Activated naive CD8-positive, alpha-beta T cell treated with anti-CD3 and anti-CD28 coated beads for 36 hours (primary cell): ENCODE data around the gene C1orf87. TPM values are rescaled to one million over a fixed set of nuclear protein-coding genes. Genes with fewer than 3 reads are reported as not detected.

Experiments
- DNase-seq: peaks from one replicate; pipeline ENCODE4 v3.0.0; 2021
- H3K27ac Mint-ChIP-seq: one replicate; pipeline ENCODE4 v1.8.0; 2022; ENCODE audit warnings: mild to moderate bottlenecking, moderate library complexity, mixed read lengths
- H3K27me3 Mint-ChIP-seq: one replicate; pipeline ENCODE4 v1.8.0; 2022; ENCODE audit warnings: mild to moderate bottlenecking, mixed read lengths
- H3K36me3 Mint-ChIP-seq: one replicate; pipeline ENCODE4 v1.8.0; 2021; ENCODE audit warnings: mild to moderate bottlenecking, mixed read lengths
- H3K4me1 Mint-ChIP-seq: one replicate; pipeline ENCODE4 v1.8.0; 2021; ENCODE audit warnings: mixed read lengths
- H3K4me3 Mint-ChIP-seq: one replicate; pipeline ENCODE4 v1.8.0; 2022; ENCODE audit warnings: mild to moderate bottlenecking, moderate library complexity, mixed read lengths
- H3K9me3 Mint-ChIP-seq: one replicate; pipeline ENCODE4 v1.8.0; 2022; ENCODE audit warnings: mixed read lengths
- total RNA-seq, 2 experiments: library from RNA; stranded (reverse); gene quantifications; one replicate each; pipeline ENCODE4 v1.2.3, GENCODE V29; 2021

Gene C1orf87, protein sequence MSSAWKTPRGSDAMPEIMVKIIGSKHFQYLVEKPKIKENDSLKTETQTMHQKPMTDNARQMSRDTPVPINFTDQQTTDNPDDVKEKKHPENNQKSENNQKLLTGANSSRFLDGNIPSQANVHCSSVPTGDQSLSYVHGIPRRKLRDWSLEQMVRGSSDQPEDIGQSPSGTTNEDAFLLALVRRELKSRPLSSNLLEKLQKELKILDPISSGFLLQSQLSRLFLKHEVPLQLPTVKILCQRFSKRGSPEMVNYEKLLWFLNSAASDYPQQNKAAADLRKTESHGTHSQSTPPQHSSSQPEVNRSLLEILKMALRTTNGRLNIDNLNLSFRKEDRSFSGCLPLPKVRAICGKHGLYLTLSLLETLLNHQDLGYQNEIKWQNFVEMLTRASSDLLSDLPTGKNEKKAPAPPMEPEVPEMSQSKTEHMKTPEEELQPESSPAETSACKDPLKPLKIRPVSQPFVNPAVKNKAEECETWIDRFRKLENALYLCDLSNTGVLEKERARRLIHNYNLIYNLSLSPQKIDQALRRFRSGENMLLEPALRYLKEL
- not detected for total RNA-seq

DNA sequence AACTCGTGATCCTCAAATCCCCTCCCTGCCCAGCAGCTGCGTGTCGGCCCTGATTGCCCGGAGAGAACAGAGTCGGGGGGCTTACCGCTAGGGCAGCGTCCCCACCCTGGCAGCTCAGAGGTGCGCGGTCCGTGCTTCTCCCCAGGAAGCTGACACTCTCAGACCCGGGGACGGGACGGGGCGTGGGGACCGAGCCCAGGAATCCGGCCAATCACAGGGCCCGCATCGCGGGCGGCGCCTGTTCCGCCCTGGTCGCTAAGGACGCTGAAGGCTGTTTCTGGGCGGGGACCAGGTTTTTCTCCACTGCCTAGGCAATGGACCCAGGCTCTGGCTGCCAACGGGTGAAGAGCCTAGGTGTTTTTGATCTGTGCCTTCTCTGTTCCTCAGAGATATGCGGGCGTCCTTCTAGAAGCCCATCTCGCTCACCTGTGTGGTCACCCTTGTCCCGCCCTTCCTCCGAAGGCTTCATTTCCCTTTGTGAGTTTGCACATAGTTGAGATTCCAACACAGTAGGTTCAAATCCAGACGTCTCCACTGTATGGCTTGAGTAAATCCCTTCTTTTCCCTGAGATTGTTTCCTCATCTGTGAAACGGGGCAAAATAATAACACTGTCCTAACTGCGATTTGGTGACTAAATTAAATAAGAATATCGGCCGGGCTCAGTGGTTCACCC is at the start of gene C1orf87:
TSS of gene C1orf87 (minus strand) at position 166 of the 674 bp plus-strand sequence. CDS start 1,127 bp downstream, outside the sequence.
- Mint-ChIP-seq H3K36me3 (no peaks in the 10 kb centered on the region), H3K27me3 (peaks cover 43% of the 10 kb centered on the region), H3K4me1 (no peaks in the 10 kb centered on the region), H3K27ac (no peak within 1 kb of the TSS), H3K4me3 (no peak within 1 kb of the TSS), H3K9me3 (no peaks in the 10 kb centered on the region)
- no peak for DNase-seq

DNA sequence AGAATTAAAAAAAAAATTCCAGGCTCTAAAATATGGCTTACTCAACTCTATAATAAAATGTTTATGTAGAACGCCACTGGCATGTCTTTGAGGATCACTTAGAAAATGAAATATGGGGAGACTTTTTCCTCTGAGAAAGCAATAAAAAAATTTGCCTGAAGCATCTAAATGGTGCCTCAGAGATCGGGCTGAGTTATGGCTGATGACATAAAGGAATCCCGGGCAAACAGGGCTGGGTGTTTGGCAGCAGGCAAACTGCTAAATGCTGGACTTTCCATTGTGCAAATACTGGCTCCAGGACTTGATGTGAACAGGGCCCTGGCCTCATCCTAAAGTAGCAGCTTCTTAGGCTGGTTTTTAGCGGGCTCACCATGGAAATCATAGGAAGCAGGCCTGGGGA is 44.5 kb upstream of the C1orf87 start:
- no peak overlapping the region for H3K27ac Mint-ChIP-seq
- no peaks in the 10 kb centered on the region for H3K9me3 Mint-ChIP-seq
- no peaks in the 10 kb centered on the region for H3K4me1 Mint-ChIP-seq
- no peaks in the 10 kb centered on the region for H3K36me3 Mint-ChIP-seq
- DNase-seq, result no peak
- peaks cover under 1% of the 10 kb centered on the region for H3K27me3 Mint-ChIP-seq
- H3K4me3 Mint-ChIP-seq, result no peak overlapping the region

DNA sequence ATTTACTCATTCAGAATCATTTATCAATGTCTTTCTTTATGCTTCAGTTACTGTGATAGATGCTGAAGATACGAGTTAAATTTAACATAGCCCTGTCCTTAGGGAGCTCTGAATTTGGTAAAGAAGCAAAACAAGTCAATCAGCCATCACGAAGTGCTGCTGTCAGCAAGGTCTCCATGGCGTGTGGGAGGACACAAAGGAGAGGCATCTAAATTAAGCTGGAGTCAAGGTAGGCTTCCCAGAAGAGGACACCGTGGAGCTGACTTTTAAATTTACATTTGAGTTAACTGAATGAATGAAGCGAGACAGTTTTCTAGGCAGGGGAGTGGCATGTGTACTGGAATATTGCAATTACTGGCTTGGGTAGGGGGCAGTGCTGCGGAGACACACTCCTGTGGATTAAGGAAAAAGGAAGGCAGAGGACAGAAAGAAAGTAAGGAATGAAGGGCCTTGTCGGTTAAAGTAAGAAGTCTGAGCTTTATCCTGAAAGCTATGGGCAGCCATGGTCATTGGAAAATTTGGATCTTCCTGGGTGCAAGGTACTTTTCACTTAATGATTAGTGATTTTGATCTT is 41.3 kb upstream of the C1orf87 start:
- Mint-ChIP-seq H3K36me3 (no peaks in the 10 kb centered on the region), H3K27ac (no peak overlapping the region), H3K4me1 (no peaks in the 10 kb centered on the region), H3K27me3 (peaks cover 10% of the 10 kb centered on the region), H3K4me3 (no peak overlapping the region), H3K9me3 (peaks cover 3% of the 10 kb centered on the region)
- no peak for DNase-seq

DNA sequence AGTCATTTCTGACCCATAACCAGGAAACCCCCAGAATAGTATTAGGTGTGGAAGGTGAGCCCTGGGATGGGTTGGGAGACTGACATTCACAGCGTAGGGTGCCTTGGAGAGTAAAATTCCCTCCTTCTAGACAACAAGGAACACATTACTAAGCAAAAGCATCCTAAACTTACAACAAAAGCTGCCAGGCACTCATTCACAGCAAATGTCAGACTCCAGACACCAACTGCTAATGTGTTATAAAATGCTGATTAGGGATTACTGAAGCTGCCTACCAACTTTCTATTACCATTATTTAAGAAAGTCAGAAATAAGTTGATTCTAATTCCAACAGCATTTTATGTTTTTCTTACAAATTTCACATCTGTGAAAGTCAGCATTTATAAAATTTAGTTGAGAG is 40.0 kb upstream of the C1orf87 start:
- H3K4me3 Mint-ChIP-seq, result no peak overlapping the region
- H3K27me3 Mint-ChIP-seq, result peaks cover 10% of the 10 kb centered on the region
- DNase-seq, result no peak
- H3K27ac Mint-ChIP-seq, result no peak overlapping the region
- no peaks in the 10 kb centered on the region for H3K4me1 Mint-ChIP-seq
- peaks cover 3% of the 10 kb centered on the region for H3K9me3 Mint-ChIP-seq
- H3K36me3 Mint-ChIP-seq, result no peaks in the 10 kb centered on the region

GRCh38 chr1:60113028-60113427 is 39.5 kb upstream of the C1orf87 start:
- no peak overlapping the region for H3K27ac Mint-ChIP-seq
- H3K4me1 Mint-ChIP-seq, result no peaks in the 10 kb centered on the region
- no peaks in the 10 kb centered on the region for H3K36me3 Mint-ChIP-seq
- H3K4me3 Mint-ChIP-seq, result no peak overlapping the region
- peaks cover 10% of the 10 kb centered on the region for H3K27me3 Mint-ChIP-seq
- peaks cover 3% of the 10 kb centered on the region for H3K9me3 Mint-ChIP-seq
- DNase-seq, result no peak

- Mint-ChIP-seq H3K4me3 (no peak overlapping the region), H3K27me3 (peaks cover 10% of the 10 kb centered on the region), H3K4me1 (no peaks in the 10 kb centered on the region), H3K9me3 (peaks cover 3% of the 10 kb centered on the region), H3K36me3 (no peaks in the 10 kb centered on the region), H3K27ac (no peak overlapping the region)
- no peak for DNase-seq
Measured at GRCh38 chr1:60111716-60112115, 38.1 kb upstream of the C1orf87 start.

DNA sequence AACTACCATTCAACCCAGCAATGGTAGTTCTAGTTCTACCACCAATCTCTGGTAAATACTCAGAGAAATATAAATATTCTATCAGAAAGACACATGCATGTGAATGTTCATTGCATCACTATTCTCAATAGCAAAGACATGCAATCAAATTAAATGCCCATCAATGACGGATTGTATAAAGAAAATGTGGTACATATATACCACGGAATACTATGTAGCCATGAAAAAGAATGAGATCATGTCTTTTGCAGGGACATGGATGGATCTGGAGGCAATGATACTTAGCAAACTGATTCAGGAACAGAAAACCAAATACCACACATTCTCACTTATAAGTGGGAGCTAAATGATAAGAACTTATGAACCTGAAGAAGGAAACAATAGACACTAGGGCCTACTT is 37.5 kb upstream of the C1orf87 start:
- Mint-ChIP-seq H3K9me3 (peaks cover 3% of the 10 kb centered on the region), H3K27ac (no peak overlapping the region)

DNA sequence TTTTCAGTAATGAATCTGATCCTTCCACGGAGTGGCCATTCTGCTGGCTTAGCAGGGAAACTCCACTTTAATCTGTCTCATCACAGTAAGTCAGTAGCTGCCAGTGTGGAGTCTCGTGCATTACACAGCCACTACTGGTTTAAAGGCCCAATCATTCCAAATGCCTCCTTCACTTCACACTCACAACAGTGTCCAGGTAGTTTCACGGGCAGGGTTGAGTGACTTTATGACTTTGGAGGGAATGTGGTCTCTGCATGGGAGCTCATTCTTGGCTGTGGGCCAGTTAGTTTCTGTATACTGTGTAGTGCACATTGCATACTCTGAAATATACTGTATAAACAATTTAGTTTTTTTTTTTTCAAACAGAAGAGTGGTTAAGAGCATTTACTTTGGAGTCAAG is 34.6 kb upstream of the C1orf87 start:
- H3K27me3 Mint-ChIP-seq, result peaks cover 10% of the 10 kb centered on the region
- H3K36me3 Mint-ChIP-seq, result no peaks in the 10 kb centered on the region
- peaks cover 3% of the 10 kb centered on the region for H3K9me3 Mint-ChIP-seq
- no peak overlapping the region for H3K27ac Mint-ChIP-seq
- DNase-seq, result no peak
- H3K4me1 Mint-ChIP-seq, result no peaks in the 10 kb centered on the region
- no peak overlapping the region for H3K4me3 Mint-ChIP-seq

More for the DNA sequence above, 37.5 kb upstream of the C1orf87 start:
- DNase-seq, result no peak
- no peaks in the 10 kb centered on the region for H3K4me1 Mint-ChIP-seq
- no peak overlapping the region for H3K4me3 Mint-ChIP-seq
- peaks cover 10% of the 10 kb centered on the region for H3K27me3 Mint-ChIP-seq
- no peaks in the 10 kb centered on the region for H3K36me3 Mint-ChIP-seq

GRCh38 chr1:60103186-60103585 is 29.6 kb upstream of the C1orf87 start:
- Mint-ChIP-seq H3K4me3 (no peak overlapping the region), H3K27ac (no peak overlapping the region), H3K4me1 (no peaks in the 10 kb centered on the region), H3K9me3 (no peaks in the 10 kb centered on the region), H3K36me3 (no peaks in the 10 kb centered on the region), H3K27me3 (peaks cover 17% of the 10 kb centered on the region)
- no peak for DNase-seq

DNA sequence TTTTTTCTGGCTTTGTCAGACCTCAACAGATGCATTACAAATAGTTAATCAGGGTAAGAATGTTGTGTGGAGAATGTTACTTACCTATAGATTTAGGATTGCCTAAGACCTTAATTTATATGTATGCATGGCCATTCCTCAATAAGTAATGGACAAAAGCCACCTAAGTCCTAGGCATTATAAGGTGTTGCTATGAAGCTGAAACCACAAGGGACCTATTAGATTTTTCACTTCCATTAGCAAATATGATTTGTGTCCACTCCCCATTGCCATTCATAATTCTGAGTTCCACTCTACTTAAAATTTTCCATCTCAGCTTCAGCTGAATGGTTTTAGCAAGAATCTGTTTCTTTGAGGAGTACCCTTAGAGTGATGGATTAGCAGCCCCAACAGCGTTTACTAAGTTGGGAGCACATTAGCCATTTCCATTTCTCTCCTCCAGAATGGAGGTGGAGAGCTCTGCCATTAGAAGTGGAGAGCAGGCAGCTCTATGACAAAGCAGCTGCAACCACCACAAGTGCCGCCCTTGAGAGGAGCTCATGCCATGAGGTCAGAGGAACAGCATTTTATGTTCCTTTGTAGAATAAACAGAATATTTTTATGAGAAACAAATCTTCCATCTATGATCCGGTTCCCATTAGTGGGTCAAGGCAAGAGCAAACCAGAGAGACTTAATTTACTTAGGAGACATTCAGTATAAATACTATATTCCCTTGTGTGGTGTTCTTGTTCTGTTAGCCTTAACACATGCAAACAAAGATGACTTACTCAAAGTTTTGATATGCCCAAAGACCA is 28.9 kb upstream of the C1orf87 start:
- no peak overlapping the region for H3K4me3 Mint-ChIP-seq
- no peak overlapping the region for H3K27ac Mint-ChIP-seq
- peaks cover 17% of the 10 kb centered on the region for H3K27me3 Mint-ChIP-seq
- H3K9me3 Mint-ChIP-seq, result no peaks in the 10 kb centered on the region
- H3K4me1 Mint-ChIP-seq, result no peaks in the 10 kb centered on the region
- no peak for DNase-seq
- H3K36me3 Mint-ChIP-seq, result no peaks in the 10 kb centered on the region

DNA sequence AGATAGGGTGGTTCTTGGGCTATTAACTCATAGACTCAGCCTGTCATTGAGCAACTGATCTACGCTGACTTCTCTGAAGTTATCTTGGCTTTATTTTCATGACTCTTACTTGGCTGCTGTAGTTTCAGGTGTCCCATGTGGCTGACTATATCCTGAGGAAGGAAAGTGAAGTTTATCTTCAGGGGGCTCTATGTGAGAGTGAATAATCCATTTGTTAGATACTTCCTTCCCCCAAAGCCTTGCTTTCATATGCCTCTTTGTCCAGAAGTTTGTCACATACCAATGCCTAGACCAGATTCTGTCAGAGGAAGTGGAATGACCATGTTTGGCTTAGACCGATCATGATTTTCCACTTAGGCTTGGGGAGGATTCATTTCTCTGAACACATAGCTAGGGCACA is 27.9 kb upstream of the C1orf87 start:
- H3K4me1 Mint-ChIP-seq, result no peaks in the 10 kb centered on the region
- no peaks in the 10 kb centered on the region for H3K36me3 Mint-ChIP-seq
- no peaks in the 10 kb centered on the region for H3K9me3 Mint-ChIP-seq
- H3K27ac Mint-ChIP-seq, result no peak overlapping the region
- peaks cover 17% of the 10 kb centered on the region for H3K27me3 Mint-ChIP-seq
- no peak overlapping the region for H3K4me3 Mint-ChIP-seq
- DNase-seq, result no peak

DNA sequence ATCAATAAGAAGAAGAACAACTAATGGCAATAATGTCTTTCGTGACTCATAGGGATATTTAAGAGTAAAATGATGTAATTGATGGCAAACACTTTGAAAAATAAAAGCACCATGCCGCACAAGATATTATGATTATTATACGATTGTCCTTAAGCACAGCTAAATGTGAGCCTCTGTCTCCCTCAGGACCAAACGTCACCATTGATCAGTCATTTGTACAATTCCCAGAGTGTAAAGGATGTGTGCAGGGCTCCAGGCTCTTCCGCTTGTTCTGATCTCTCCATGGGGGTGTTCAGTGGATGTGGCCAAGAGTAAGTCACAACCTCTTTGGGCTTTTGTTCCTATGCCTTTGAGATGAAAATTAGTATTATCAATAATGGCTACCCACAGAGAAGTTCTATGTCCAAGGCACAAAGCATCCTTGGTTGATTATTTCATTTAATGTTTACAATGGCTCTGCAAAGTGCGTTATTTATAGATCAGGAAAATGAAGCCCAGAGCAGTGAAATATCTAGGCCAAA is 17.7 kb upstream of the C1orf87 start:
- Mint-ChIP-seq H3K4me3 (no peak overlapping the region), H3K27me3 (no peaks in the 10 kb centered on the region), H3K9me3 (no peaks in the 10 kb centered on the region), H3K36me3 (no peaks in the 10 kb centered on the region), H3K27ac (no peak overlapping the region), H3K4me1 (no peaks in the 10 kb centered on the region)
- no peak for DNase-seq

GRCh38 chr1:60090655-60091054 is 17.1 kb upstream of the C1orf87 start:
- H3K36me3 Mint-ChIP-seq, result no peaks in the 10 kb centered on the region
- DNase-seq, result no peak
- H3K4me3 Mint-ChIP-seq, result no peak overlapping the region
- H3K4me1 Mint-ChIP-seq, result no peaks in the 10 kb centered on the region
- no peaks in the 10 kb centered on the region for H3K27me3 Mint-ChIP-seq
- H3K9me3 Mint-ChIP-seq, result no peaks in the 10 kb centered on the region
- H3K27ac Mint-ChIP-seq, result no peak overlapping the region

DNA sequence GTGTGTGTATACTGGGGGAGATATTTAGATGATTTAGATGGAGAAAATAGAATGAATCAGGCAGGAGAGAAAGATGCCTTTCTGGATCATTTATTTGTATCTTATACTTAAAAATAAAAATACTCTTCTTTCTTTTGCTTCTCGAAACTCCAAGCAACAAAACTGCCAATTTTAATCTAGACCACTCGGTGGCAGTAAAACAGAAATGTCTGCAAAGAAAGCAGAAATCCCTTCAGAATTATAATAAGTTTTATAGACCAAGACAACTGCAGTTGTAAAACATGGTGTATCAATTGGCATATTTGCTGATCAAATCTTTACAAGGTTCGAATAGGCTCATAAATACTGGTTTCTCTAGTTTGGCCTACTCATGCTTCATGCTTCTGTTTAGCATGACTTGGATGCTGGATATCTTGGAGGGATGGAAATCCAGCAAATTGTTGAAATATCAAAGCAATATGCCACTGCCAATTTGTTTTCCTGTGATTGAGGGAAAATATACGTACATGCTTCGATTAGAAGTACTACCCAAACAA is 15.1 kb upstream of the C1orf87 start:
- no peaks in the 10 kb centered on the region for H3K4me1 Mint-ChIP-seq
- H3K9me3 Mint-ChIP-seq, result no peaks in the 10 kb centered on the region
- DNase-seq, result no peak
- H3K4me3 Mint-ChIP-seq, result no peak overlapping the region
- peaks cover 1% of the 10 kb centered on the region for H3K27me3 Mint-ChIP-seq
- H3K27ac Mint-ChIP-seq, result no peak overlapping the region
- H3K36me3 Mint-ChIP-seq, result no peaks in the 10 kb centered on the region
